Colonic mucosa (tissue), 4 donors: Measurements from ENCODE around the gene VPS51. TPM values are rescaled to one million over a fixed set of nuclear protein-coding genes. Genes with fewer than 3 reads are reported as not detected.

ENCODE experiments used
- DNase-seq: peaks from one replicate; pipeline ENCODE4 v3.0.0-alpha.2; 2020
- H3K27ac ChIP-seq: fragments of 200-600 bp; one replicate; pipeline ENCODE4 v1.8.0; 2021
- H3K27me3 ChIP-seq: fragments of 200-600 bp; one replicate; pipeline ENCODE4 v1.8.0; 2021
- H3K36me3 ChIP-seq: fragments of 200-600 bp; one replicate; pipeline ENCODE4 v1.8.0; 2021
- H3K4me1 ChIP-seq: fragments of 200-600 bp; one replicate; pipeline ENCODE4 v1.8.0; 2021; ENCODE audit warnings: mild to moderate bottlenecking
- H3K4me3 ChIP-seq: fragments of 200-600 bp; one replicate; pipeline ENCODE4 v1.8.0; 2021
- H3K9ac ChIP-seq, 2 donors: one replicate each; pipeline ENCODE4 v1.7.0; 2013; ENCODE audit warnings: control low read depth in 2 of 2, low read depth in 2 of 2, low read length in 2 of 2
- H3K9me3 ChIP-seq: fragments of 200-600 bp; one replicate; pipeline ENCODE4 v1.8.0; 2021
- intact Hi-C: fragments of 100-400 bp; cut with DNase I; formaldehyde crosslinking; loops from one replicate; pipeline ENCODE4 v1.14.1; 2022
- total RNA-seq, 2 donors: library from RNA; stranded (reverse); fragmentation: NEBNext Ultra II Directional in 1 of 2; extraction: Animal tissue kit (Norgen Biotek cat#: 25700) in 1 of 2; gene quantifications; one replicate each; pipeline ENCODE4 v1.2.1, GENCODE V29; 2021
- TF ChIP-seq, protein P1 (sequence below): fragments of 200-600 bp; IDR thresholded peaks from one replicate; pipeline ENCODE4 v1.8.0; 2022; ENCODE audit warnings: antibody characterized with exemption, mild to moderate bottlenecking
- donor health status: healthy.
- donor health status: DM: no; HTN: no; CAD: no.
- donor health status: DM: no; HTN: no; CAD: no.

Gene VPS51
- total RNA-seq, 2 donors from 2014 or later, result 147 to 159 TPM

DNA sequence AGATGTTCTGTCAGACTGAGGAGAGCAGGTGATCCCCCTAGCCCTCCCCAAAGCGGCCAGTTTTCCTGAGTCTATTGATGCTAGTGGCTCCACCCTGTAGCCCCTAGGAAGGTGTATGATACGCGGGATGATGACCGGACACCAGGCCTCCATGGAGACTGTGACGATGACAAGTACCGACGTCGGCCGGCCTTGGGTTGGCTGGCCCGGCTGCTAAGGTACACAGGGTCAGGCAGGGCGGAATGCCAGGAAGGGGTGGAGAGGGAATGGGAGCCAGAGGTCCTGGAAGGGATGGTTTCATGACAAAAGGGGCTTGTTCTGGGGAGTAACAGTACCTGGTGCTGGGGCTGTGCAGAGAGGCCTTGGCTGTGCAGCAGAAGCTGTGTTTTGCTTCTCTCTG, 8.8 kb upstream of the VPS51 start:
- H3K4me3 ChIP-seq, result no peak overlapping the region
- no peak for DNase-seq
- H3K27me3 ChIP-seq, result no peaks in the 10 kb centered on the region
- TF ChIP-seq, protein P1, sequence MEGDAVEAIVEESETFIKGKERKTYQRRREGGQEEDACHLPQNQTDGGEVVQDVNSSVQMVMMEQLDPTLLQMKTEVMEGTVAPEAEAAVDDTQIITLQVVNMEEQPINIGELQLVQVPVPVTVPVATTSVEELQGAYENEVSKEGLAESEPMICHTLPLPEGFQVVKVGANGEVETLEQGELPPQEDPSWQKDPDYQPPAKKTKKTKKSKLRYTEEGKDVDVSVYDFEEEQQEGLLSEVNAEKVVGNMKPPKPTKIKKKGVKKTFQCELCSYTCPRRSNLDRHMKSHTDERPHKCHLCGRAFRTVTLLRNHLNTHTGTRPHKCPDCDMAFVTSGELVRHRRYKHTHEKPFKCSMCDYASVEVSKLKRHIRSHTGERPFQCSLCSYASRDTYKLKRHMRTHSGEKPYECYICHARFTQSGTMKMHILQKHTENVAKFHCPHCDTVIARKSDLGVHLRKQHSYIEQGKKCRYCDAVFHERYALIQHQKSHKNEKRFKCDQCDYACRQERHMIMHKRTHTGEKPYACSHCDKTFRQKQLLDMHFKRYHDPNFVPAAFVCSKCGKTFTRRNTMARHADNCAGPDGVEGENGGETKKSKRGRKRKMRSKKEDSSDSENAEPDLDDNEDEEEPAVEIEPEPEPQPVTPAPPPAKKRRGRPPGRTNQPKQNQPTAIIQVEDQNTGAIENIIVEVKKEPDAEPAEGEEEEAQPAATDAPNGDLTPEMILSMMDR, result no peak
- H3K4me1 ChIP-seq, result peaks cover 13% of the 10 kb centered on the region
- no peak overlapping the region for H3K9ac ChIP-seq
- no peak overlapping the region for H3K27ac ChIP-seq
- no peaks in the 10 kb centered on the region for H3K36me3 ChIP-seq
- H3K9me3 ChIP-seq, result no peaks in the 10 kb centered on the region
- intact Hi-C loops, result loop anchor here (10.0 kb wide), 1 partner anchor 242 kb away; the partner anchor contains the start of gene CDC42BPG

DNA sequence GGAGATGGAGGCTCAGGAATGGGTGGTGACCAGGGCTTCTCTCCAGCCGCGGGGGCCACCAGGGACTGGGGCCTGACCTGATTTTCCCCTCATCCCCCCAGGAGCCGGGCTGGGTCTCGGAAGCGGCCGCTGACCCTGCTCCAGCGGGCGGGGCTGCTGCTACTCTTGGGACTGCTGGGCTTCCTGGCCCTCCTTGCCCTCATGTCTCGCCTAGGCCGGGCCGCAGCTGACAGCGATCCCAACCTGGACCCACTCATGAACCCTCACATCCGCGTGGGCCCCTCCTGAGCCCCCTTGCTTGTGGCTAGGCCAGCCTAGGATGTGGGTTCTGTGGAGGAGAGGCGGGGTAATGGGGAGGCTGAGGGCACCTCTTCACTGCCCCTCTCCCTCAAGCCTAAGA, 8.2 kb upstream of the VPS51 start:
- intact Hi-C loops, result loop anchor here (10.0 kb wide), 1 partner anchor 243 kb away; the partner anchor contains the start of gene CDC42BPG
- DNase-seq, result no peak
- no peak overlapping the region for H3K27ac ChIP-seq
- no peak overlapping the region for H3K9ac ChIP-seq
- H3K4me1 ChIP-seq, result peaks cover 13% of the 10 kb centered on the region
- no peaks in the 10 kb centered on the region for H3K9me3 ChIP-seq
- no peaks in the 10 kb centered on the region for H3K36me3 ChIP-seq
- TF ChIP-seq, protein P1, result no peak
- no peaks in the 10 kb centered on the region for H3K27me3 ChIP-seq
- no peak overlapping the region for H3K4me3 ChIP-seq

DNA sequence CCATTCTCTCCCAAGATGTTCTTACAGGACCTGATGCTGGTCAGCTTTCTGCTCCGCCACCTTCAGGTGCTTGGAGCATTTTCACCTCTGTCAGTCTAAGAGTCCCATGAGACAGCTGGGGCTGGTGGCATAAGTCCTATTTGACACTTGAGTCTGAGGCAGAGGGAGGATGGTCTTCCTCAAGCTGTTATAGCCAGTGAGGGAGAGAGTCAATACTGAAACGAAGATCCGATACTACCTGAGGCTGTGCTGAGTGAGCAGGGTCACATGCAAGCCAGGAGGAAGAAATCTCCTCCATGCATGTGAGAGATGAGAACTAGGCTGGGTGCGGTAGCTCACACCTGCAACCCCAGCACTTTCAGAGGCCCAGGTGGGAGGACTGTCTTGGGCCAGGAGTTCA, 6.4 kb upstream of the VPS51 start:
- TF ChIP-seq, protein P1, result no peak
- H3K27ac ChIP-seq, result no peak overlapping the region
- intact Hi-C loops, result loop anchor here (10.0 kb wide), 1 partner anchor 245 kb away; the partner anchor contains the start of gene CDC42BPG
- H3K27me3 ChIP-seq, result no peaks in the 10 kb centered on the region
- H3K4me3 ChIP-seq, result no peak overlapping the region
- DNase-seq, result no peak
- H3K4me1 ChIP-seq, result peaks cover 6% of the 10 kb centered on the region
- H3K9ac ChIP-seq, result peak overlapping the region in 1 of 2 donors; percentile 2
- H3K9me3 ChIP-seq, result no peaks in the 10 kb centered on the region
- H3K36me3 ChIP-seq, result no peaks in the 10 kb centered on the region

DNA sequence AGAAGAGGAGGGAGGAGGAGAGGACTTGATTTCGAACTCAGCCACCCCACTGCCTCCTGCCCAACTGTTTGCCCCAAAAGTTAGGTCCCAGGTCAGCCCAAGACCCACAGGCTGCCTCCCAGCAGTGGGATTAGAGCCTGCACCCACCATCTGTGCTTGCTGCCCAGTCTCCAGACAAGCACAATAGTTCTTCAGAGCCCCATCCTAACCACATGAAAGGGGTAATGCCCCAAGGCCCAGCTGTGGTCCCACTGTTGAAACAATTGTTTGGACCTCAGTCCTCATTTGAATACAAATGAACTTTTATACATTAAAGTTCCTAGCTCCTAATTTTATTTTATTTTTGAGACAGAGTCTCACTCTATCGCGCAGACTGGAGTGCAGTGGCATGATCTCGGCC, 5.4 kb upstream of the VPS51 start:
- no peak overlapping the region for H3K9ac ChIP-seq
- H3K9me3 ChIP-seq, result no peaks in the 10 kb centered on the region
- H3K27ac ChIP-seq, result no peak overlapping the region
- TF ChIP-seq, protein P1, result no peak
- intact Hi-C loops, result no loop called here
- H3K4me1 ChIP-seq, result no peaks in the 10 kb centered on the region
- H3K36me3 ChIP-seq, result no peaks in the 10 kb centered on the region
- DNase-seq, result no peak
- H3K4me3 ChIP-seq, result no peak overlapping the region
- H3K27me3 ChIP-seq, result no peaks in the 10 kb centered on the region

DNA sequence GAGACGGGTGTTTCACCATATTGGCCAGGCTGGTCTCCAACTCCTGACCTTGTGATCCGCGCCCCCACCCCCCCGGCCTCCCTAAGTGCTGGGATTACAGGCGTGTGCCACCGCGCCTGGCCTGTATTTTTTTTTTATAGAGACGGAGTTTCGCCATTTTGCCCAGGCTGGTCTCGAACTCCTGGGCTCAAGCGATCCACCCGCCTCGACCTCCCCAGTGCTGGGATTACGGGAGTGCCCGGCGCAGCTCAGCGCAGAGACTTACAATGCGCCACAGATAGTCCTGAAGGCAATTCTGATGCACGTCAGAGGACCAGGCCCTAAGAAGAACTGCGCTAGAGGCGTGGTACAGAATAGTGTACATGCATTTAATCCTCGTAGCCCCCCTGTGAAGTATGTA, 587 bp upstream of the VPS51 start:
- Histone ChIP-seq H3K27me3 (no peaks in the 10 kb centered on the region), H3K9me3 (no peaks in the 10 kb centered on the region), H3K9ac (peak overlapping the region in 1 of 2 donors; percentile 16), H3K27ac (peak overlapping the region; percentile 90), H3K4me1 (peaks cover 7% of the 10 kb centered on the region), H3K4me3 (peak overlapping the region; percentile 85), H3K36me3 (no peaks in the 10 kb centered on the region)
- DNase-seq, result no peak
- intact Hi-C loops, result no loop called here
- TF ChIP-seq, protein P1, result no peak
